NK-92 (cell line): ENCODE data around the gene FER.

Source experiments
- DNase-seq: peaks from one replicate; lab custom pipeline; 2025; ENCODE audit not compliant: unreplicated experiment; lab: John Stamatoyannopoulos, UW

Gene FER

DNA sequence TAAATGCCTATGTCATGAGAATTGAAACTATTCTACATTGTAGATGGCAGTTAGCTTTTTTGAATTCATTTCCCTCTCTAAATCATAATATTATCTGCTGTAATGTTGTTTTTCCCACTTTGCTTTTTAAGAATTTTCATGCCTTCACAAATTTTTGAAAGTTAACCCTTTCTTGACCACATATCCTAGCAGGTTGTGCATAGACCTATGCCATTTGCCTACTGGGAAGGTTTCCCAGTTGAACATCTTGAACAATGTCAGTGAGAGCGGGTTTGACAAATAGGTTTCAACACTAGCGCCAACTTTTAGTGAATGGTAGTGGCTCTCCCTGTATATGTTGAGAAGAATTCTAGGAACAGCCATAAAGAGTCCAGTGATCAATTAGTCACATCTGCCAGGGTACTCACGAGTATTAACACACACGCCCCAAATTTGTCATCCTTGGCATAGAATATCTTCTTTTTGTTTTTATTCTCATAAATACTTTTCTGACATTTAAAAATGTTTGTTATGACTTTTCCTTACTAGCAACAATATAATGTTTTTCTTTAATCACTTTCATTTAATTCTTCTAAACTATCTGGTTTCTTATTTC is 354.5 kb downstream of the FER start:
- DNase-seq = no peak

GRCh38 chr5:109105631-109106267 is 358.1 kb downstream of the FER start:
- no peak for DNase-seq

GRCh38 chr5:109111680-109112079 is 364.0 kb downstream of the FER start:
- no peak for DNase-seq

DNA sequence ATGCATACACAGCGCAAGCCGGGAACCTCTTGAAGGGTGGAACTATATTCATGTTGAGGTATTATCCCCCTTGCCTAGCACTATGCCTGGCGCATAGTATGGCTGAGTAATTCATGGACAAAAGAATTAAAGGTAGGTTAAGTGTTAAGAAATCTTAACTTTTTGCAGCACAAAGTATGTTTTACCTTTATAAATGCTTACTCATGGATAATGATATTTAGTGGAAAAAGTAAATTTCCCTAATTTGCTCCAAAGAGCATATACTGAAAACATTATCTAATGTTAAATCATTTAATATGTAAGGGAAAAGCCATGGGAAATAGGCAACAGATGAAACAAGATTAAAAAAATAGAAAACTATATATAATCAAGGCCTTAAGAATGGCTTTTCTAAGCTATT is 365.9 kb downstream of the FER start:
- no peak for DNase-seq

- no peak for DNase-seq
These were observed 373.5 kb downstream of the FER start for GRCh38 chr5:109121225-109121624.

DNA sequence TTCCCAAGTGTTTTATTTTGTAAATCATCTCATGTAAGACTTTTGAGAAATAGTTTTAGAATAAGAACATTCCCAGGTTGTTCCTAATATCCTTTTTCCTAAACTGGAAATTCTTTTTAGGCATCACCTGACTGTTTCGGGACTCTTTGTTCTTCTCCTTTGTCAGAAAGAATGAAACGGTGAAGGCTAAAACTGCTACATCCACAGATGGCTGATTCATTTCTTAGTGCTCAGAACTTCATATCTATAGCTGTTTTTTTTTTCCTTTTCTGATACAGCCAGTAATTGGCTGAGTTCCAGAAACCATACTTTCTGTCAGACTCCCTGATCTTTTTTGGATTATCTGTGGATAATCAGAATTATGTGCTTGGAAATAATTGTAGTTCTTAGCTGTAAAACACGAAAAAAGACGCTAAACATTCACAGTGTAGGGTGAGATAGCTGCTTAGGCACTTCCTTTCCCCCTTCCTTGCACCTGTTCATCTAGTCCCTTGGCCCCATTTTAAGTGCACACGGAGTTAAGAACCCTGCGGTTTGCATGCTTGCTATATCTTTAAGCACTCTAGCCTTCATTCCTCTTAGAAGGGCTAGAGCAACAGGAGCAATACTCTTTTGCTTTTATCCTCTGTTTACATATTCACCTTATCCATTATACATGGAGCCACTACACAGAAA is 378.2 kb downstream of the FER start:
- no peak for DNase-seq

GRCh38 chr5:109126481-109126880 is 378.8 kb downstream of the FER start:
- no peak for DNase-seq

DNA sequence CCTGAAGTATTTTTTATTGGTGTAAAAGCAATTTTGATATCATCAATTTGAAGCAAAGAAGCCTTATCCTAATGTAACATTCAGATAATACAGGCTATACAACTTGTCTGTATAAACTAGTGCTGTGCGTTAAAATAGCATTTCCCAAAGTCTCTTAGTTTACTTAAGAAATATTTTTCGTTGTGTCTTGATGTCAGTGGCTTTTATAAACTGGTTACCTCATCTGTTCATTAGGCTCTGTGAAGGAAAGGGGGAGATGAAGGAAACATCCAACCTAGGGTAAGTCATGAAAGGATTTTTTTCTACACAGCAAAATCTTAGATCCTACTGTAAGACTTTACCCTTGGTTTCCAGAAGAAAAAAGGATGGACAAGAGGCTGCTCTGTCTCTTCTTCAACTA is 389.2 kb downstream of the FER start:
- DNase-seq = no peak

GRCh38 chr5:109141222-109142200 is 393.8 kb downstream of the FER start:
- DNase-seq = no peak

DNA sequence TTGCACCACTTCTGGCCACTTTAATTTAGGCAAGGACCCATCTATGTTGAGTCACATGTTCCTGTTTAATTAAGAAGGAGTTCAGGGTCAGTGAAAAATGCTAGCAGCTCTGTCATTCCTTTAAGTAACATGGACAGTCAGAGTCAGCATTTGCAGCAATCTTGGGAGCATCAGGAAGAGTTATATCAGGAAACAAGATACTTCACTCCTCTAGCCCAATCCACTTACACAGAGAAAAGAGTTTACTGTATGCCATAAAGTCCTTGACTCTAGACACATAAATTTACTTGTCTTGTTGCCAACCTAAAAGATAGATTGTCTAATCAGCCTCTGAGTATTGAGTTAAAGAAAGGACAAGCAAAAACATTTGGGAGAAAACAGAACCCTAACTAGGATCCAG is 395.3 kb downstream of the FER start:
- no peak for DNase-seq

DNA sequence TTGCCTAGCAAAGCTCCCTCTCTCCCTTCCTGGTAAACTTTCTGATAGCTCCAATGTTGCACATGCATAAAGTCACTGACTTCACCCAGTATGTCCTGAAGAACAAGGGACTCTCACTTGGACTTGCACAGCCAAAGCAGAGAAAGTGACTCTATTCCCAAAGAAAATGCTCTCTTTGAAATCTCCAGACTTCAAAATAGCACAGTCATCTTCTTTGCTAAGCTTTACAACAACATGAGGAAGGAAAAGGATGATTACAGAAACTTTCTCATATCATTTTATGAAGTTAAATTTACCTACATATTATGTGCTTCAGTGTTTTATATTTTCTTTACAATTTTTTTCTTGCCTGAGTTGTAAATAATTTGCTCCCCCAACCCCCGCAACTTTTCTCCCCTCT is 397.4 kb downstream of the FER start:
- DNase-seq = no peak

DNA sequence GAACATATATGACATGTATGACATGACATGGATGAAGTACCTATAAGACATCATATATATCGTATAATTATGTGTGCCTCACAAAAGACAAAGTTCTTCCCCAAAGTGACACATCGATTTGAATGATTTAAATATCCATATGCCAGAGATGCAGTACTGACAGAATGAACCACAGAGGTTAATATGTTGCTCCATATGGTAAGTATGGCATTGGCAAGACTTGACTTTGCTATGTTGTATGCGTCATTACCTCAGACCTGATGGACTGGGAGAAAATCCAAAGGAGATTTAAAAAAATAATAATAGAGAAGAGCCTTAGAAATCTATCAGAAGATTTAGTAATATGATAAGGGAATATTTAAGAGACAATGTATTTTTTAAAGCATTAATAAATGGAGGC is 398.9 kb downstream of the FER start:
- DNase-seq = no peak

DNA sequence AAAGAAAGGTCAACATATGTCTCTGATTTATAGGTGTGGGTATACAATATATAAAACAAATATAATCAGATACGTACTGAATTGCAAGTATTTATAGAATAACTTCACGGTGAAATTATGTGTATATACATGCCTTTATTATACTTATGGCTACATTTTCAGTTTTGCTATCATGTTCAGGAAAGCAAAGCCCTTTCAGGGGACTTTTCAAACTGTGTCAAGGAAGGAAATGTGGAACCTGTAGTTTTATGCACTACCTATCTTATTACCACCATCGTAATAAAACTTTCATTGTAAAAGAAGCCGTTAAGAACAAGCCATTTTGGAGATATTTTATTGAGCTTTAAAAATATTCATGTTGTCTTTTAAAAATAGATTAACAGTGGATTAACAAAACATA is 404.9 kb downstream of the FER start:
- no peak for DNase-seq

DNA sequence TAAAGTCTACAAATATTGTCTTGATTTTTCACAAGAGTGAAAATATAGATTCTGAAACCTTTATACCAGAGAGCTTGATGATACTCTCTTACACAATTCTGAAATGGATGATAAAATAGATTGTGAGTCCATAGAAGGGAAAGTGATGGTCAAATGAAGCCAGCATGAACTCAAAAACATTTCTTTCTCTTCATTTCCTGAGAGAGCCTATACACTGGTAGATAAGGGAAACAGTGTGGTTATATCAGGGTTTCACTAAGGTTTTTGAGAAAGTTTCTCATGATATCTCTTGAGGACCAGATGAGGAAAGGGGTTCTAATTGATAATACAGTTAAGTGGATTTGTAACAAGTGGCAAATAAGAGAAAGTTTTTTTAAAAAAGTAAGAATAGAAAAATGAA is 407.9 kb downstream of the FER start:
- no peak for DNase-seq

DNA sequence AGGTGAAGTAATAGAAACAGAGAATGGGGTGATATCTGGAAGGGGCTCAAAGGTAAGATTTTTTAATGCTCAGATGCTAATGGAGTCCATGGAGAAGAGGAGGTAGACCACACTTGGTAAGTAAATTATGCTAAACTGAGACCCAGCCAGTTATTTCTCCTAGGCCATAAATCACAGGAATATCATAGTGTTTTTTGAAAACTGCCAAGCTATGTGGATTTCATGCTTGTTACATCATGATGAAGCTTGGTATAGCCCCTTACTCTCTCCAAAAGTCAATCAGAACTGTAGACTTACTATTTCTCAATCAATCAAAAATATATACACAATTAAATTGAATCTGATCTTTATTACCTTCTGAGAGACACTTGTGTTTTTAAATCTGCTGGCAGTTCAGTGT is 409.2 kb downstream of the FER start:
- DNase-seq = no peak

DNA sequence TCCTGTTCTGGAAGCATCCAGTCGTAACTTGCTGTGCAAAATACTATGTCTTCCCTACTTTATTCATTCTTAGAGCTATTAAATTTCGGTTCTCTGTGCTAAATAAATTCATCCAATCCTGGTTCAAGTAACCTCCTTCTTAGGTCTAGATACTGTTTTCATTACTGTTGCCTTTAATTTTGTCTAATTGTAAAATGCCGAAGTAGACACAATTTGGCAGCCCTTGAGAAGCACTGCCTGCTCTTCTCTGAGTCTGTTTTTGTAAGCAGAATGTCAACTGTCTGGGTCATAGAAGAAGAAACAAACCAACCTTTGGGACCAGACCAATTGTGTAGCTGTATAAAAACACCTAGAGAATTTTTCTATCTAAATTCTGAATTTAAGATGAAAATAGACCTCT is 412.8 kb downstream of the FER start:
- no peak for DNase-seq

- DNase-seq = no peak
These were observed 414.4 kb downstream of the FER start for GRCh38 chr5:109161914-109162683.

DNA sequence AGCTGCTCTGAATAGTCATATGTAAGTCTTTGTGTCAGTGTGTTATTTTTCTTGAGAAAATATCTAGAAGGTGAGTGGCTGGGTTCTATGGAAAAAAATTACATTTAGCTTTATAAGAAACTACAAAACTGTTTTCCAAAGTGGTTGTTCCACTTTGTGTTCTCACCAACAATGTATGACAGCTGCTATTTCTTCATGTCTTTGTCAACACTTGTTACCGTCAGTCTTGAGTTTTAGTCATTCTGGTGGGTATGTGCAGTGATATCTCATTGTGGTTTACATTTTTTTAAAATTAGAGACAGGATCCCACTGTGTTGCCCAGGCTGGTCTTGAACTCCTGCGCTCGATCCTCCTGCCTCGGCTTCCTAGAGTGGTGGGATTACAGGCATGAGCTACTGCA is 415.6 kb downstream of the FER start:
- DNase-seq = no peak

- DNase-seq = no peak
These were observed 416.3 kb downstream of the FER start for GRCh38 chr5:109164001-109164400.

GRCh38 chr5:109167586-109167985 is 419.9 kb downstream of the FER start:
- DNase-seq = no peak

GRCh38 chr5:109168151-109168550 is 420.5 kb downstream of the FER start:
- no peak for DNase-seq
